Small intestine (tissue), 7 donors: ENCODE data around the gene FIZ1. TPM values are rescaled to one million over a fixed set of nuclear protein-coding genes. Genes with fewer than 3 reads are reported as not detected.

Source experiments
- DNase-seq, 2 donors: peaks; one replicate each; pipeline versions ENCODE4 v3.0.0 to v3.0.0-alpha.2; 2013
- FAIRE-seq: peaks from 2 replicates; lab custom pipeline; 2012; peaks lifted over from hg19 to GRCh38; lab: Jason Lieb, UNC
- H3K27ac ChIP-seq, 3 donors: one replicate each; pipeline ENCODE4 v1.5.1; 2013; ENCODE audit warnings: low read length in 2 of 3, mild to moderate bottlenecking in 2 of 3, control low read depth in 1 of 3, inconsistent platforms in 1 of 3, low read depth in 1 of 3, moderate library complexity in 1 of 3
- H3K27me3 ChIP-seq, 3 donors: one replicate each; pipeline ENCODE4 v1.6.1; 2013; ENCODE audit warnings: low read length in 3 of 3, inconsistent platforms in 1 of 3; ENCODE audit not compliant: control insufficient read depth in 3 of 3, insufficient read depth in 3 of 3
- H3K36me3 ChIP-seq, 3 donors: one replicate each; pipeline ENCODE4 v1.6.1; 2013; ENCODE audit warnings: low read length in 3 of 3, inconsistent platforms in 1 of 3, low read depth in 1 of 3, mild to moderate bottlenecking in 1 of 3, moderate library complexity in 1 of 3; ENCODE audit not compliant: control insufficient read depth in 3 of 3, insufficient read depth in 2 of 3
- H3K4me1 ChIP-seq, 3 donors: one replicate each; pipeline ENCODE4 v1.6.1; 2013; ENCODE audit warnings: low read length in 2 of 3, inconsistent platforms in 1 of 3, low read depth in 1 of 3, mild to moderate bottlenecking in 1 of 3, moderate library complexity in 1 of 3; ENCODE audit not compliant: control insufficient read depth in 3 of 3, insufficient read depth in 2 of 3
- H3K4me3 ChIP-seq, 3 donors: one replicate each; pipeline ENCODE4 v1.5.1; 2013; ENCODE audit warnings: low read length in 3 of 3, control low read depth in 1 of 3, inconsistent platforms in 1 of 3, low read depth in 1 of 3, mild to moderate bottlenecking in 1 of 3, moderate library complexity in 1 of 3
- H3K9me3 ChIP-seq, 2 donors: one replicate each; pipeline ENCODE4 v1.6.1; 2013; ENCODE audit warnings: low read depth in 1 of 2, low read length in 1 of 2; ENCODE audit not compliant: control insufficient read depth in 2 of 2, insufficient read depth in 1 of 2
- WGBS, 3 donors: extraction: QIAGEN DNeasy Blood & Tissue Kit; methylation state at CpG; one replicate each; pipeline ENCODE4 v1.1.7; 2013; 5-methylcytosine and 5-hydroxymethylcytosine counted together
- polyA plus RNA-seq, 4 donors: library from polyadenylated mRNA; stranded (reverse) in 3 of 4; unstranded in 1 of 4; fragments of 200-250 nt in 3 of 4; fragments of 120-200 nt in 1 of 4; gene quantifications; one replicate each; pipeline versions ENCODE4 v1.2.1 to v1.2.3, GENCODE V29; 2013
- donor health status: healthy with polysubstance abuse.
- donor health status: control.
- donor health status: control.
- donor health status: Bipolar disorder and iron deficiency.
- donor health status: healthy.

FIZ1 gene
- polyA plus RNA-seq, 4 donors: 7.2 to 13.0 (median 7.4) TPM

GRCh38 chr19:55546822-55547614 lies 52.3 kb downstream of the FIZ1 start:
- 46 to 70% (median 58%) methylated on average over 17 of the region's 17 CpGs for WGBS, 3 donors
- DNase-seq (no peak), FAIRE-seq (no peak)
- H3K4me3 ChIP-seq: no peak overlapping the region
- H3K9me3 ChIP-seq: no peaks in the 10 kb centered on the region
- H3K27me3 ChIP-seq: peaks cover 0 to 8% (median 0%) of the 10 kb centered on the region in 3 donors
- H3K4me1 ChIP-seq: peaks cover 0 to 7% (median 0%) of the 10 kb centered on the region in 3 donors
- H3K36me3 ChIP-seq: no peaks in the 10 kb centered on the region
- peak overlapping the region in 1 of 3 donors; percentile 68 for H3K27ac ChIP-seq

- H3K27me3 ChIP-seq: peaks cover 0 to 4% (median 0%) of the 10 kb centered on the region in 3 donors
- peak overlapping the region in 1 of 3 donors; percentile 47 for H3K27ac ChIP-seq
- FAIRE-seq (no peak), DNase-seq (no peak)
- H3K4me3 ChIP-seq: no peak overlapping the region
- no peaks in the 10 kb centered on the region for H3K36me3 ChIP-seq
- peaks cover 0 to 7% (median 0%) of the 10 kb centered on the region in 3 donors for H3K4me1 ChIP-seq
- 65 to 80% (median 77%) methylated on average over 11 of the region's 11 CpGs for WGBS, 3 donors
- H3K9me3 ChIP-seq: no peaks in the 10 kb centered on the region
These were observed 53.3 kb downstream of the FIZ1 start for GRCh38 chr19:55546011-55546410.

GRCh38 chr19:55545443-55545842 lies 53.9 kb downstream of the FIZ1 start, which contains the start of gene SBK3:
Gene SBK3 (minus strand): TSS chr19:55545543. CDS start chr19:55545543, 0 bp downstream.
- no peaks in the 10 kb centered on the region for H3K36me3 ChIP-seq
- 80 to 85% (median 83%) methylated on average over 10 of the region's 10 CpGs for WGBS, 3 donors
- no peak for DNase-seq
- no peak for FAIRE-seq
- no peak within 1 kb of the TSS for H3K4me3 ChIP-seq
- H3K27me3 ChIP-seq: peaks cover 0 to 4% (median 0%) of the 10 kb centered on the region in 3 donors
- no peaks in the 10 kb centered on the region for H3K9me3 ChIP-seq
- H3K4me1 ChIP-seq: peaks cover 0 to 7% (median 0%) of the 10 kb centered on the region in 3 donors
- peak within 1 kb of the TSS in 1 of 3 donors; percentile 47 for H3K27ac ChIP-seq

- no peaks in the 10 kb centered on the region for H3K9me3 ChIP-seq
- no peaks in the 10 kb centered on the region for H3K36me3 ChIP-seq
- FAIRE-seq (no peak), DNase-seq (peak in 1 of 2 donors; percentile 26)
- H3K27me3 ChIP-seq: peaks cover 0 to 4% (median 0%) of the 10 kb centered on the region in 3 donors
- H3K27ac ChIP-seq: no peak overlapping the region
- 41 to 66% (median 61%) methylated on average over 23 of the region's 23 CpGs for WGBS, 3 donors
- no peak overlapping the region for H3K4me3 ChIP-seq
- H3K4me1 ChIP-seq: peaks cover 0 to 3% (median 0%) of the 10 kb centered on the region in 3 donors
These were observed 54.4 kb downstream of the FIZ1 start for GRCh38 chr19:55544776-55545439.

- Histone ChIP-seq H3K27ac (no peak overlapping the region), H3K4me3 (no peak overlapping the region), H3K36me3 (no peaks in the 10 kb centered on the region), H3K4me1 (no peaks in the 10 kb centered on the region), H3K9me3 (no peaks in the 10 kb centered on the region), H3K27me3 (peaks cover 0 to 4% (median 0%) of the 10 kb centered on the region in 3 donors)
- no peak for DNase-seq
- no peak for FAIRE-seq
- 70 to 82% (median 77%) methylated on average over 12 to 15 of the region's 15 CpGs for WGBS, 3 donors
These were observed 55.3 kb downstream of the FIZ1 start for GRCh38 chr19:55544014-55544413.

- no peaks in the 10 kb centered on the region for H3K36me3 ChIP-seq
- WGBS, 3 donors: 49 to 68% (median 59%) methylated on average over 5 of the region's 5 CpGs
- H3K9me3 ChIP-seq: no peaks in the 10 kb centered on the region
These were observed 55.8 kb downstream of the FIZ1 start for GRCh38 chr19:55543567-55543966.

GRCh38 chr19:55542292-55542855 lies 56.9 kb downstream of the FIZ1 start:
- Histone ChIP-seq H3K9me3 (no peaks in the 10 kb centered on the region), H3K4me3 (no peak overlapping the region), H3K27me3 (peaks cover 0 to 4% (median 0%) of the 10 kb centered on the region in 3 donors), H3K36me3 (no peaks in the 10 kb centered on the region), H3K4me1 (no peaks in the 10 kb centered on the region), H3K27ac (no peak overlapping the region)
- WGBS, 3 donors: 86 to 89% (median 89%) methylated on average over 7 of the region's 7 CpGs
- FAIRE-seq: no peak
- no peak for DNase-seq

More at GRCh38 chr19:55543567-55543966, 55.8 kb downstream of the FIZ1 start:
- no peak for FAIRE-seq
- DNase-seq: no peak
- Histone ChIP-seq H3K4me1 (no peaks in the 10 kb centered on the region), H3K4me3 (no peak overlapping the region), H3K27ac (no peak overlapping the region), H3K27me3 (peaks cover 0 to 4% (median 0%) of the 10 kb centered on the region in 3 donors)
